Measurements from ENCODE around the gene GJC2.

GRCh38 chr1:228164561-228165371 lies 15.0 kb downstream of the GJC2 start:
- no peak for TF ChIP-seq CTCF (IDR thresholded peaks at IDR 0.05; ENCODE audit: insufficient read depth, low read depth, low read length)
- no peak for TF ChIP-seq EZH2 (IDR thresholded peaks at IDR 0.05; ENCODE audit: insufficient read depth, low read length)
